Measurements from ENCODE around the gene CNTNAP2. TPM values are rescaled to one million over a fixed set of nuclear protein-coding genes. Genes with fewer than 3 reads are reported as not detected.

The CNTNAP2 gene
- total RNA-seq, 1 donor from 2014 or later = 5.4 TPM

DNA sequence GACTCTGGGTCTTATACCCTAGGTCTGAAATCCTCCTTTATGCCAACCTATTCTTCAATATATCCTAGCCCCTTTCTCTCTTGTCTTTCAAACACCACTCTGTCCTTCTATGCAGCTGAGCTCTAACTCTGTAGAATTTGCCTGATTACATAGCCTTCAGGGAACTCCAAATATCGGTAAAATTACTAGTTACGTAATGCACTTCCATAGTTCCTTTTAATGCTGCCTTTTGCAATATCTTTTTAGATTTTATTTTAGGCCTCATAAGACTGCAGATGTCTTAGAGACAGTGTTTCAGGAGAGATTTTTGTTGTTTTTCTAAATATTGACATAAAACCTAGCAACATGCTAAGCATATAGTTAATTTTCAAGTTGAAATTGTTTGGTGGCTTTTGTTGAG, 924.8 kb downstream of the CNTNAP2 start:
- no peak overlapping the region for H3K27ac Mint-ChIP-seq (ENCODE audit: unreplicated experiment)

DNA sequence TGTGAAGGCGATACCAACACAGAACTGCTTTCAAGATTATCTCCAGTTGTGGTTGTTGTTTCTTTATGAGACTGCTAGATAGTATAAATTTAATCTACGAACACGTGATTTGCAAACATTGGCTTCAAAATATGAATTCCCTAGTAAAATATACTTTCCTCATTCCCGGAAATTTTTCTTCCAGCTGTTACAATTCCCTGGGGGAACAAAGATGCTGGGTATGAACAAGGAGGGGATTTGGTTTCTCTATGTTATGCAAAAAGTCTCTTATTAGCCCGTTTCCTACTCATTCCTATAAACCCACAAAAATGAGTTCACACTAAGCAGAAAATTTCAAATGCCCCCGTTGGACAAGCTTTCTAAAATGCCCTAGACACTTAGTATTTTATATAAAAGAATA, 928.3 kb downstream of the CNTNAP2 start:
- TF ChIP-seq, protein P1, sequence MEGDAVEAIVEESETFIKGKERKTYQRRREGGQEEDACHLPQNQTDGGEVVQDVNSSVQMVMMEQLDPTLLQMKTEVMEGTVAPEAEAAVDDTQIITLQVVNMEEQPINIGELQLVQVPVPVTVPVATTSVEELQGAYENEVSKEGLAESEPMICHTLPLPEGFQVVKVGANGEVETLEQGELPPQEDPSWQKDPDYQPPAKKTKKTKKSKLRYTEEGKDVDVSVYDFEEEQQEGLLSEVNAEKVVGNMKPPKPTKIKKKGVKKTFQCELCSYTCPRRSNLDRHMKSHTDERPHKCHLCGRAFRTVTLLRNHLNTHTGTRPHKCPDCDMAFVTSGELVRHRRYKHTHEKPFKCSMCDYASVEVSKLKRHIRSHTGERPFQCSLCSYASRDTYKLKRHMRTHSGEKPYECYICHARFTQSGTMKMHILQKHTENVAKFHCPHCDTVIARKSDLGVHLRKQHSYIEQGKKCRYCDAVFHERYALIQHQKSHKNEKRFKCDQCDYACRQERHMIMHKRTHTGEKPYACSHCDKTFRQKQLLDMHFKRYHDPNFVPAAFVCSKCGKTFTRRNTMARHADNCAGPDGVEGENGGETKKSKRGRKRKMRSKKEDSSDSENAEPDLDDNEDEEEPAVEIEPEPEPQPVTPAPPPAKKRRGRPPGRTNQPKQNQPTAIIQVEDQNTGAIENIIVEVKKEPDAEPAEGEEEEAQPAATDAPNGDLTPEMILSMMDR (IDR thresholded peaks at IDR 0.05; ENCODE audit: unreplicated experiment) = no peak
- Mint-ChIP-seq H3K27me3 (ENCODE audit: unreplicated experiment) (no peaks in the 10 kb centered on the region), H3K4me1 (ENCODE audit: unreplicated experiment) (no peaks in the 10 kb centered on the region)

More for the DNA sequence above, 924.8 kb downstream of the CNTNAP2 start:
- Mint-ChIP-seq H3K27me3 (ENCODE audit: unreplicated experiment) (no peaks in the 10 kb centered on the region), H3K9me3 (ENCODE audit: unreplicated experiment) (no peaks in the 10 kb centered on the region), H3K4me1 (ENCODE audit: unreplicated experiment) (no peaks in the 10 kb centered on the region), H3K4me3 (ENCODE audit: unreplicated experiment) (no peak overlapping the region), H3K36me3 (ENCODE audit: low read depth, unreplicated experiment) (no peaks in the 10 kb centered on the region)
- TF ChIP-seq, protein P1 (IDR thresholded peaks at IDR 0.05; ENCODE audit: unreplicated experiment) = no peak
- no peak for DNase-seq (ENCODE audit: low spot score)

DNA sequence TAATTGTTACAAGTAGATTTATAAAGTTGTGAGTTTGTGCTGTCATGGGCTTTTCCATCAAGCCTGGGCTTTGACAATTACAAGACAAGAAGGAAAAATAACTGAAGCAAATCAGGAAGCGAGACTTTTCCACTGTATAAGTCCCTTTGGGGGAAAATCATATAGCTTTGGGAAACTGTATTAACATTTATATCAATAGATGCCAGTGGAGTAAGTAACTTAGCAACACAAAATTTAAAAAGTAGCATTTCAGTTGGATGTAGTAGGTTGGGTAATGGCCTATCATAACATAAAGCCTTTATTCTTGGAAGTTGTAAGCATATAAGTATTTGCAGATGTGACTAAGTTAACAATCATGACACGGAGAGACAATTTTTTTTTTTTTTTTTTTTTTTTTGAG, 931.1 kb downstream of the CNTNAP2 start:
- no peak for DNase-seq (ENCODE audit: low spot score)
- Mint-ChIP-seq H3K27ac (ENCODE audit: unreplicated experiment) (no peak overlapping the region), H3K27me3 (ENCODE audit: unreplicated experiment) (peaks cover 2% of the 10 kb centered on the region), H3K4me1 (ENCODE audit: unreplicated experiment) (no peaks in the 10 kb centered on the region), H3K36me3 (ENCODE audit: low read depth, unreplicated experiment) (no peaks in the 10 kb centered on the region), H3K9me3 (ENCODE audit: unreplicated experiment) (peaks cover 9% of the 10 kb centered on the region), H3K4me3 (ENCODE audit: unreplicated experiment) (no peak overlapping the region)
- TF ChIP-seq, protein P1 (IDR thresholded peaks at IDR 0.05; ENCODE audit: unreplicated experiment) = no peak

More for the DNA sequence above, 928.3 kb downstream of the CNTNAP2 start:
- H3K9me3 Mint-ChIP-seq (ENCODE audit: unreplicated experiment) = peaks cover 5% of the 10 kb centered on the region
- no peak overlapping the region for H3K4me3 Mint-ChIP-seq (ENCODE audit: unreplicated experiment)
- no peaks in the 10 kb centered on the region for H3K36me3 Mint-ChIP-seq (ENCODE audit: low read depth, unreplicated experiment)
- DNase-seq (ENCODE audit: low spot score) = no peak
- H3K27ac Mint-ChIP-seq (ENCODE audit: unreplicated experiment) = no peak overlapping the region

DNA sequence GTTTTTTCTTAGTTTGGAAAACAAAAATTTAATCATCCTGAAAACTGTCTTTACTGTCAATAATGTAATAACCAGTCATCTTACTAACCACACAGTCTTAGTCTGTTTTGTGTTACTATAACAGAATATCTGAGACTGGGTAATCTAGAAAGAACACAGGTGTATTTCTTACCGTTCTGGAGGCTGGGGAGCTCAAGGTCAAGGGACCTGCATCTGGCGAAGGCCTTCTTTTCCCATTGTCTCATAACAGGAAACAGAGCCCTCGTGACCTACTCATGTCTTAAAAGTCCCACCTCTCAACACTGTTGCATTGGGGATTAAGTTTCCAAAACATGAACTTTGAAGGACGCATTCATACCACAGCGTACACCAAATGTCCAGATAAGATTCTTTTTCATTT, 932.3 kb downstream of the CNTNAP2 start:
- H3K27me3 Mint-ChIP-seq (ENCODE audit: unreplicated experiment) = peaks cover 2% of the 10 kb centered on the region
- no peaks in the 10 kb centered on the region for H3K4me1 Mint-ChIP-seq (ENCODE audit: unreplicated experiment)
- no peak overlapping the region for H3K27ac Mint-ChIP-seq (ENCODE audit: unreplicated experiment)
- no peaks in the 10 kb centered on the region for H3K36me3 Mint-ChIP-seq (ENCODE audit: low read depth, unreplicated experiment)
- H3K9me3 Mint-ChIP-seq (ENCODE audit: unreplicated experiment) = peaks cover 9% of the 10 kb centered on the region
- H3K4me3 Mint-ChIP-seq (ENCODE audit: unreplicated experiment) = no peak overlapping the region
- no peak for DNase-seq (ENCODE audit: low spot score)
- TF ChIP-seq, protein P1 (IDR thresholded peaks at IDR 0.05; ENCODE audit: unreplicated experiment) = no peak

DNA sequence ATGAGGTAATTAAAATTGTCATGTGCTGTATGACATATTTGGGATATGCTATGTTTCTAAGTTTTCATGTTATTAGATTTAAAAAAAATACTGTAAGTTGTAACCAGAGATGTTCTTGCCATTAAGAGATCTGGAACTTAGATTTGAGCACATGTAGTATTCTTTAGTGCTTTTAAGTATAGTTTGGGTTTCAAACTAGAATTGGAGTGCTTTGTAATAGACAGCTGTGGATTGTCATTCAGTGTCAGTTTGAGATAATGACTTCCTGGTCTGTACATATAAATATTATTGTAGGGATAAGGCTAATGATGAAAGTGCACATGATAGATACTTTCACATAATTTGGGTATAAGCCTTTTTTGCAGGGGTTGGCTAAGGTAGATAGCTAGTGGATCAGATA, 936.2 kb downstream of the CNTNAP2 start:
- H3K27me3 Mint-ChIP-seq (ENCODE audit: unreplicated experiment) = peaks cover 2% of the 10 kb centered on the region
- no peak for DNase-seq (ENCODE audit: low spot score)
- H3K9me3 Mint-ChIP-seq (ENCODE audit: unreplicated experiment) = peaks cover 9% of the 10 kb centered on the region
- H3K4me1 Mint-ChIP-seq (ENCODE audit: unreplicated experiment) = no peaks in the 10 kb centered on the region
- no peak overlapping the region for H3K27ac Mint-ChIP-seq (ENCODE audit: unreplicated experiment)
- TF ChIP-seq, protein P1 (IDR thresholded peaks at IDR 0.05; ENCODE audit: unreplicated experiment) = no peak
- no peaks in the 10 kb centered on the region for H3K36me3 Mint-ChIP-seq (ENCODE audit: low read depth, unreplicated experiment)
- no peak overlapping the region for H3K4me3 Mint-ChIP-seq (ENCODE audit: unreplicated experiment)
